NT2/D1 (cell line): Measurements from ENCODE around the gene ASB8.

Experiments
- SUZ12 ChIP-seq: IDR thresholded peaks from 2 replicates; pipeline ENCODE4 v1.6.1; 2011; ENCODE audit not compliant: insufficient read length, insufficient read depth; ENCODE audit errors: extremely low read depth
- YY1 ChIP-seq: IDR thresholded peaks from 2 replicates; pipeline ENCODE4 v1.6.1; 2011; ENCODE audit not compliant: insufficient read length, insufficient read depth
- ZNF274 ChIP-seq: IDR thresholded peaks from 2 replicates; pipeline ENCODE4 v1.6.1; 2011; ENCODE audit warnings: mild to moderate bottlenecking, low read depth, low read length

DNA sequence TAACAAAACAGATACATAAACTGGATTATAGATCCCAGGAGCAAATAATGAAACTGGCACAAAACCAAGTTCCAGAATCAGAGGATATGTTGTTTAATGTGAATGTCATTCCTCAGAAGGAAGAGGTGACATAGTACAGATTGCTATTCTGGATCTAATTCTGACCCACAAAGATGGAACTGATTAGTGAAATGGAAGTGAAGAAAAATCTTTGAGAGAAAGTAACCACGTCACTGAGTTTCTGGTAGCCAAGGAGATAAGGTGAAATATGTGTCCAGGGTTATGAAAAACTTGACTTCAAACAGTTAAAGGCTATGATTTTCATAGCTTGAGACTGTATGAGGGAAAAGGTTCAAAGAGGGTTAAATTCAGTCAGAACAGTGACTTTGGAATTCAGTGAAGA lies 37.5 kb upstream of the ASB8 start:
- TF ChIP-seq SUZ12: no peak
- no peak for TF ChIP-seq ZNF274
- TF ChIP-seq YY1: no peak
